ENCODE data around the gene BAIAP2. TPM values are rescaled to one million over a fixed set of nuclear protein-coding genes. Genes with fewer than 3 reads are reported as not detected.

BAIAP2 gene
- total RNA-seq, 3 donors from 2014 or later: 21.0 to 47.0 (median 37.6) TPM

DNA sequence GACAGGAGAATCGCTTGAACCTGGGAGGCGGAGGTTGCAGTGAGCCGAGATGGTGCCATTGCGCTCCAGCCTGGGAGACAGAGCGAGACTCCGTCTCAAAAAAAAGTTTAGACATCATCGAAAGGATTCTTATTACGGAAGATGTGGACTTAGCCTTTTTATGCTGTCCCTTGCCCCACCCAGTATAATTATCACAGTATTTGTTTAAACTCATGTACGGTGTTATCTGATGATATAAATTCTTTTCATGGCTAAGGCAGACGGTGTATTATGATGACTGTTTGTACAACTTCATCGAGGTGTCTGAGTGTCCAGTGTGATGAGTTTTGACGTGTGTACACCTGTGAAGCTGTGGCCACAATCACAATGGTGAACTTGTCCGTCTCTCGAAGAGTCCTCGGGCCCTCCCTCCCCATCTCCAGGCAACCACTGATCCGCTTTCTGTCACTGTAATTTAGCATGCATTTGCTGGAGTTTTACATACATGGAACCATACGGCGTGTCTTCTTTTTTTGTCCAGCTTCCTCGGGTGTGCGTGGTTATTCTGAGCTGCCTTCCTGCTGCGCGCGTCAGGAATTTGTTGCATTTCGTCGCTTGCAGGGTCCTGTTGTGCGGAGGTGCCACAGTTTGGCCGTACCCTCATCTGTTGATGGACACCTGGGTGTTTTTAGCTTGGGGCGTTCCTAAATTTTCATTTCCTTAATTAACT, 26.2 kb downstream of the BAIAP2 start:
- intact Hi-C loops (cut with DNase I; ENCODE audit: low total_unique reads): no loop called here
- TF ChIP-seq, protein P1, sequence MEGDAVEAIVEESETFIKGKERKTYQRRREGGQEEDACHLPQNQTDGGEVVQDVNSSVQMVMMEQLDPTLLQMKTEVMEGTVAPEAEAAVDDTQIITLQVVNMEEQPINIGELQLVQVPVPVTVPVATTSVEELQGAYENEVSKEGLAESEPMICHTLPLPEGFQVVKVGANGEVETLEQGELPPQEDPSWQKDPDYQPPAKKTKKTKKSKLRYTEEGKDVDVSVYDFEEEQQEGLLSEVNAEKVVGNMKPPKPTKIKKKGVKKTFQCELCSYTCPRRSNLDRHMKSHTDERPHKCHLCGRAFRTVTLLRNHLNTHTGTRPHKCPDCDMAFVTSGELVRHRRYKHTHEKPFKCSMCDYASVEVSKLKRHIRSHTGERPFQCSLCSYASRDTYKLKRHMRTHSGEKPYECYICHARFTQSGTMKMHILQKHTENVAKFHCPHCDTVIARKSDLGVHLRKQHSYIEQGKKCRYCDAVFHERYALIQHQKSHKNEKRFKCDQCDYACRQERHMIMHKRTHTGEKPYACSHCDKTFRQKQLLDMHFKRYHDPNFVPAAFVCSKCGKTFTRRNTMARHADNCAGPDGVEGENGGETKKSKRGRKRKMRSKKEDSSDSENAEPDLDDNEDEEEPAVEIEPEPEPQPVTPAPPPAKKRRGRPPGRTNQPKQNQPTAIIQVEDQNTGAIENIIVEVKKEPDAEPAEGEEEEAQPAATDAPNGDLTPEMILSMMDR (IDR thresholded peaks at IDR 0.05): no peak
- TF ChIP-seq POLR2A (IDR thresholded peaks at IDR 0.05) (no peak), POLR2AphosphoS5 (IDR thresholded peaks at IDR 0.05) (no peak)
- peaks cover 25 to 35% of the 10 kb centered on the region in 2 donors for H3K4me1 ChIP-seq
- H3K27me3 ChIP-seq: no peaks in the 10 kb centered on the region
- no peak overlapping the region for H3K4me3 ChIP-seq
- peak overlapping the region; percentile 65 to 91 for H3K27ac ChIP-seq
- no peak for DNase-seq (ENCODE audit: low spot score in 2 of 2)
- H3K9me3 ChIP-seq: no peaks in the 10 kb centered on the region
- H3K36me3 ChIP-seq: no peaks in the 10 kb centered on the region

DNA sequence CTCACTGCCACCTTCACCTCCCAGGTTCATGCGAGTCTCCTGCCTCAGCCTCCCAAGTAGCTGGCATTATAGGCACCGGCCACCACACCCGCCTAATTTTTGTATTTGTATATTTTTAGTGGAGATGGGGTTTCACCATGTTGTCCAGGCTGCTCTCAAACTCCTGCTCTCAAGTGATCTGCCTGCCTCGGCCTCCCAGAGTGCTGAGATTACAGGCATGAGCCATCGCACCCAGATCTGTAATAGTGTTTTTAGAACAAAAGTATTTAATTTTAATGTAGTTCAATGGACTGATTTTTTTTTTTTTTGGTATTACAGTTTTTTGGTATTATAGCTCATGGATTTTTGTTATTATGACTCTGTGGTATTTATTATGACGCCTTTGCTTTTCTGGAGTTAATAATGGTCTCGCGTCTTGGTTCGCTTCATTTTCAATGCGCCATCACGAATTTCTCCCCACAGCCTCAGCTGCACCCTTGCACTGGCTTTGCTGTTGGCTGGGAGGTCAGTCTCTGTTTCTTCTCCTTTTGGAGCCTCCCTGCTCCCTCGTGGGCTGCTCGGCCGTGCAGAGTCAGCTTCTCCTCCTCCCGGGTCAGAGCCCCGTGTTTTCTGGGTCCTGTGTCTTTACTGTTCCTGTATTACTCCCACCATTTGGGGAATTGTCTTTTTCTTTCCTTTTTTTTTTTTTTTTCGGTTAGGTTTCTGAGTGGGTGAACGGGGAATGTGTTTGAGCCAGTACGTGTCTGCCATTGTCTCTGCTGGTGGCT, 27.2 kb downstream of the BAIAP2 start:
- Histone ChIP-seq H3K4me3 (no peak overlapping the region), H3K9me3 (no peaks in the 10 kb centered on the region), H3K4me1 (peaks cover 23 to 32% of the 10 kb centered on the region in 2 donors), H3K36me3 (no peaks in the 10 kb centered on the region), H3K27ac (no peak overlapping the region), H3K27me3 (no peaks in the 10 kb centered on the region)
- DNase-seq (ENCODE audit: low spot score in 2 of 2): no peak
- TF ChIP-seq POLR2A (IDR thresholded peaks at IDR 0.05): no peak
- TF ChIP-seq, protein P1 (IDR thresholded peaks at IDR 0.05): no peak
- no peak for TF ChIP-seq POLR2AphosphoS5 (IDR thresholded peaks at IDR 0.05)
- intact Hi-C loops (cut with DNase I; ENCODE audit: low total_unique reads): no loop called here

DNA sequence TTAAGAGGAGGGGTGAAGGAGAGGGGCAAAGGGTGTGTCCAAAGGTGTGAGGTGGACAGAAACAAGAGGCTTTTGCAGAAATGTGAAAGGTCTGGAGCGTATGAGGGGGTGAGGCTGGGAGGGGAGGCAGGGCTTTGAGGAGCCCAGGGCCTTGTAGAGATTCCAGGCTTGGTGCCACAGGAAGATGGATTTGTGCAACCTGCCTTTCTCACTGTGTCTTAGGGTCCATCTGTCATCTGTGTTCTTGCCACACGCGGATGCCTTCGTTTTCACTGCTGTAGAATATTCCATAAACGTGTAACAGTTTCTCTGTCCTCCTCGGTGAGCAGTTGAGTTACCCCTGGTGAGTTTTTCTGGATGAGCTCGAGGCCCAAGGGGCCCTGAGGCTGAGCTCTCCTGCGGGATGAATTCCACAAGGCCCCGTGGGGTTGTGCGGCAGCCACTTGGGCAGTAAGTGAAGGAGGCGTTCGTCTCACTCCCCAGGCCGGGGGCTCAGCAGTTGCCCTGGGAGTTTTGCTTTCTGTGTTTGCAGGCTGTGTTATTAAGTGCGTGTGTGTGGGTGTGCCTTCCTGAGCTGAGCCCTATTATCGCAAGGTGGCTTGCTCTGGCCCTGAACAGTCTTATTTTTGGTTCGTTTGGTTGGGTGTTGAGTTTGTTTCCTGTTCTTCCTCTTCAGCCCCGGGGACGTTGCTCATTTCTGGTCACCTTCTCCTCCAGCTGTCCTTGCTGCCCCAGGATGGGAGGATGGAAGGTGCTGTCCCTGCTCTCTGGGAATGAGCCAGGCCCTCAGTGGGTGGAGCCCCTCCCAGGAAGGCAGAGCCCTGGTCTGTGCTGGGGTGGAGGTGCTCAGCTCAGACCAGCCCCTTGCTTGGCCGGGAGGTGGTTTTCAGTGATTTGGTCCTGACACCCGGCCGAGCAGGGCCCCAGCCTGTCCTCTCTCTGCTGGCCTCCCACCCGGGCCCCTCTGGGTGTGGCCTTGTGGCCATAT, 28.4 kb downstream of the BAIAP2 start:
- peak overlapping the region; percentile 48 to 64 for H3K27ac ChIP-seq
- intact Hi-C loops (cut with DNase I; ENCODE audit: low total_unique reads): no loop called here
- no peak for TF ChIP-seq POLR2AphosphoS5 (IDR thresholded peaks at IDR 0.05)
- TF ChIP-seq POLR2A (IDR thresholded peaks at IDR 0.05): no peak
- TF ChIP-seq, protein P1 (IDR thresholded peaks at IDR 0.05): no peak
- no peaks in the 10 kb centered on the region for H3K36me3 ChIP-seq
- no peak for DNase-seq (ENCODE audit: low spot score in 2 of 2)
- peaks cover 15 to 26% of the 10 kb centered on the region in 2 donors for H3K4me1 ChIP-seq
- no peaks in the 10 kb centered on the region for H3K27me3 ChIP-seq
- no peak overlapping the region for H3K4me3 ChIP-seq
- no peaks in the 10 kb centered on the region for H3K9me3 ChIP-seq

DNA sequence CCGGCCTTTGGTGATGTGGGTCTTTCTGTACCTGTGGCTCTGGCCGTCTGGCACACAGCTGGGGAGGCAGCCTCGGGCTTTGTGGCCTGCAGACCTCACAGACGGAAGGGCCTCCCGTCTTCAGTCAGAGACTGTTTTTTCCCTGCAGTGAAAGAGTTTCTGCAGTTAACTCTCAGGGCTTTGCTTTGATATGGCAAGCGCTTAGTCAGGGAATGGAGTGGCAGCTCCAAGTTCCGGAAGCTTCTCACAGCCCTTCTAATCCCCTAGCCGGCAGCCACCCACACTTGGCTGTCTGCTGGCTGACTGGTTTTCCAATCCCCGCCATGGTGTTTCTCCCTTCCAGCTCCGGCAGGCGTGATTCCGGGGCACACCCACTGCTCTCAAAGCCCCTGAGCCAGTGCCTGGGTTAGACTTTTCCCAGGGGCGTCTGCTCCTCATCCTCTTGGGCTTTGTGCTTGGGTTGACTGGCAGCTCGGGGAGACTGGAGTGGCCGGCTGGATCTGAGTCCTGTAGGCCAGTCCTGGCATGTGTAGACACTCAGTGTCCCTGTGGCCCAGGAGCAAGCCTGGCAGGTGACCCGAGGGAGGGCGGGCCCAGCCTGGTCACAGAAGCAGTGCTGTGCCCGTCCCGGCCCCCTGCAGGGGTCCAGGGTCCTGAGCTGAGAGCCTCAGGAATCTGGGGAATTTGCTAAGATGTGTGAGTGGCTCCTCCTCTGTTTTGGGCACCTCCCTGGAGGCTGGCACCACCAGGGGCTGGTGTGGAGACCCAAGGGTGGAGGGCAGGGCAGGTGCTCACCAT, 29.9 kb downstream of the BAIAP2 start:
- Histone ChIP-seq H3K4me3 (peak overlapping the region in 1 of 3 donors; percentile 15), H3K27me3 (no peaks in the 10 kb centered on the region), H3K4me1 (peaks cover 15 to 26% of the 10 kb centered on the region in 2 donors), H3K36me3 (no peaks in the 10 kb centered on the region), H3K27ac (peak overlapping the region; percentile 64 to 71), H3K9me3 (no peaks in the 10 kb centered on the region)
- DNase-seq (ENCODE audit: low spot score in 2 of 2): no peak
- intact Hi-C loops (cut with DNase I; ENCODE audit: low total_unique reads): no loop called here
- no peak for TF ChIP-seq POLR2AphosphoS5 (IDR thresholded peaks at IDR 0.05)
- no peak for TF ChIP-seq POLR2A (IDR thresholded peaks at IDR 0.05)
- TF ChIP-seq, protein P1 (IDR thresholded peaks at IDR 0.05): no peak

Measured in breast epithelium (tissue), 4 donors.